ENCODE results near the gene ARID5B.
A peak's percentile ranks its signal among the peaks of the same experiment; 100 is the strongest.
"Not testable (repeated sequence)": the region's sequence is repeated elsewhere in the genome, so short reads cannot be mapped to it uniquely, and the experiment has no call there.

Gene ARID5B

DNA sequence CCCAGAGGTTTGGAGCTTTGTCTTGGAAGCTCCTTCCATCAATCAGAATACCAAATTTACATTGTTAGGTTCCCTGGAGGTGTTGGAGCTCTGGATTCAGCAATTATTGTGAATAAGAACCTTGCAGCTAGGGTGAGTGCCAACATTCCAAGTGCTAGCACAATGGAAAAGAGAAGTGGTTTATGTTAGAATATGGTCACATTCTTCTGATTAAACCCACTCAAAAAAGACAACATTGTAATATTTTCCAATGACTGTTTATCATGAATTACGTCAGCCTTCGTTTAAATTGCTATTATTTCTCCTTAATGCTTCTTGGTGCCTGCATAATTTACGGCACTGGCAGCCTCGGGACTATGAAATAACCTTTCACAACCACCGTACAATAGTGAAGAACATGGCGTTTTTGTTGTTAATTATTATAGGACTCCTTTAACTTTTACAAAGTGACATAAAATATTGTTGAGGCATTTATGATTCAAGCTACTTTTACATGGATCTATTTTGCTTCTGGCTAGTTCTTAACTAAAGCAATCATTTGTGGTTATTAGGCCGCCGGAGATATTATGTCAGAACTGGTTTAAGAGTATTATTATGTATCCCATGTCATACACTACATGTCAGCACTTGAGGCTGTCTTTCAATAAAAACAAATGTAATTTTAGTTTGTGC lies 117.7 kb downstream of the ARID5B start:
- peak; percentile 40 for DNase-seq

- no peak for DNase-seq
These were observed 118.3 kb downstream of the ARID5B start for GRCh38 chr10:62019685-62020359.

GRCh38 chr10:62021128-62021665 lies 119.7 kb downstream of the ARID5B start:
- no peak for DNase-seq

GRCh38 chr10:62021978-62022802 lies 120.7 kb downstream of the ARID5B start:
- DNase-seq, result no peak

GRCh38 chr10:62022830-62023229 lies 121.3 kb downstream of the ARID5B start:
- no peak for DNase-seq

DNA sequence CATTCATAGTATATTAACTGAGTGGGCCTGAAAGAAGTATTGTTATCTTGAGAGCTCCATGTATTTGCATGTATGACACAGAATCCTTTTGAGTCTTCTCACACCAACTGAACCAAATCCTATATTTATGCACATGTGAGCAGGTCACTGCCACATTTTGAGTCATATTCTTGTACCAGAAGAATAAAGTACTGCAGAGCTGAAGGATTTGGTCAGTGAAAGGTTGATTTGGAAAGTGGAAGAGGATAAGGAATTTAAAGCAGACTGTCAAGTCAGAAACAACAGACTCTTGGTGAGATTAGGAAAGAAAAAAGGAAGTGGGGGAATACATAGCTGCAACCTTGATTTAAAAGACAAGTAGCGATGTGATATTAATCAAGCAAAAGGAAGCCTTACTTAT lies 121.8 kb downstream of the ARID5B start:
- no peak for DNase-seq

GRCh38 chr10:62024026-62024701 lies 122.7 kb downstream of the ARID5B start:
- no peak for DNase-seq

DNA sequence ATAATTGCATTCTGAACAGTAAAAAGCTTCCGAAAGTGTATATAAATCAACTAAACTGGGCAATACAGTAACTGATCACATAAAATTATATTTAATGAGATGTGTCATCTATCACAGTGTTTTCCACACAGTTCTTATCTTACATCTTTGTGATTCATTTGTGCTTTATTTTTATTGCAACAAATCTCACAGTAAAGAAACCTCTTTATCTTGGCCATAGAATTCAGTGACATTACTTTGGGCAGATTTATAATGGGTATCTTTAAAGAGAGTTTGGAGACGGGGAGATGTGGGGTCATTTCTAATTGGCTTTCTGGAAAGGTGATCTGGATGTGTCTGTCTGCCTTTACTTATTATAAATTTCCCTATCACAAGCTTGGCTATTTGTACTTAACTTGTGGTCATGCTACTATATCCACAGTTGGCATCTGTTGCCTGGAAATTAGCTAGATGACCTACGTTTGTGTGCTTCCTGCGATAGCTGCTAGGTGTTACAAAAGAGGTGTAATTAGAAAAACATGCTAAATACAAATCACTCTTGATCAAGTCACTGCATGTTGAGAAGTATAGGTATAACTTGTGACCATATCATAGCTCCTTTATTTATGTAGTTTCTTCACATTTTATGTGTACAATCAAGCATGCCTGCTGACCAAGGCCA lies 123.8 kb downstream of the ARID5B start:
- DNase-seq, result no peak

GRCh38 chr10:62025901-62026879 lies 124.7 kb downstream of the ARID5B start:
- DNase-seq, result no peak

DNA sequence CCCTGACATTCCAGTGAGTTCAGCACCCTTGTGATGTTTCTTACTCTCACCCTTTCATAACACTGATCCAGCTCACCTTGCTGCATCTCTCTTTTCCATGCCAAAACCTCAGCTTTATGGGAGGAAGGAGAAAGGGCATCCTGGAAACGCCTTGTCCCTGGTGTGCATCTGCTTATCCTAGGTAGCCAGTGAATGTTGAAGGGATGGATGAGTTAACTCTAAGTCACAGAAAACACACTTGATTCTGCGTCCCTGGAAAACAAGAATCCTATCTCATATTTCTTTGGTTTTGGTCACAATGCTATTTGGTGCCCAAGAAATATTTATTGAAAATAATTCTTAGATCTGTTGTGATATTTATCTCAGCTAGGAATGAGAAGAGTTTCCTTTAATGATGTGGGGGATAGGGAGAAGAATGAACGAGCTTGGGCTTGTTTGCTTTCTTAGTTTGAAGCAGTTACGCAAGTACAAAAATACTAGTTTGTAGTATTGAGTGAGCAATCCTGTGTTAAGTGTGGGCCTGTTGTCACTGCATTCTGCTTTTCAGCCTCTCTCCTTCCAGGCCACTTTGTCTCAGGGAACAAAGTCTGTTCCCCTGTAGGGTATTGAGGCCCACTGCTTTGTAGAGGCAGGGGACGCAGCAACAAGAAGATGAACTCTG lies 126.5 kb downstream of the ARID5B start:
- no peak for DNase-seq

DNA sequence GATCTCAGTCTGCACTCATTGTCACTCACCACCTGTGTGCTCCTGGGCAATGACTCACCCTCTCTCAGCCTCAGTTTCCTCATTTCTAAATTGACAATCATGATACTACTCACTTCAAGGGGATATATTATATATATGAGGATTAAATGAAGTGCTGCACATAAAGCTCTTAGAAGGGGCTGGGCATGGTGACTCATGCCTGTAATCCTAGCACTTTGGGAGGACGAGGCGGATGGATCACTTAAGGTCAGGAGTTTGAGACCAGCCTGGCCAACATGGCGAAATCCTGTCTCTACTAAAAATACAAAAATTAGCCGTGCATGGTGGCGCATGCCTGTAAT lies 127.0 kb downstream of the ARID5B start:
- DNase-seq, result not testable (repeated sequence)

DNA sequence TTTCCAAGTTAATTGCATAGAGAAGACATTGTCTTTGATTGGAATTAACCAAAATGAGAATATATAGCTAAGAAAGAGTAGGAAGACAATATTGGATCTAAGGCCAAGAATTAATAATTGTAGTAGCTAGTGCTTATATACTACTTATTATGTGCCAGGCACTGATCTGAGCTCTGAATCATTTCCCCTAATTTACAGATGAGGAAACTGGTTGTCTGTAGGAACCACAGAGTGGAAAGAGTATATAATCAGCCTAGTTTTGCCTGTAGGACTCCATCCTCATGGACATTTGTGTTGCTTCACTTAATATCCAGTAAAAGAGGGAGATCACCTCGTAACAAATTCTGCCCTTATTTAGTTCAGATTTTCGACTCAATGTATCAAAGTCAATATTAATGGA lies 127.9 kb downstream of the ARID5B start:
- DNase-seq, result no peak

GRCh38 chr10:62031507-62031906 lies 130.0 kb downstream of the ARID5B start:
- DNase-seq, result no peak

DNA sequence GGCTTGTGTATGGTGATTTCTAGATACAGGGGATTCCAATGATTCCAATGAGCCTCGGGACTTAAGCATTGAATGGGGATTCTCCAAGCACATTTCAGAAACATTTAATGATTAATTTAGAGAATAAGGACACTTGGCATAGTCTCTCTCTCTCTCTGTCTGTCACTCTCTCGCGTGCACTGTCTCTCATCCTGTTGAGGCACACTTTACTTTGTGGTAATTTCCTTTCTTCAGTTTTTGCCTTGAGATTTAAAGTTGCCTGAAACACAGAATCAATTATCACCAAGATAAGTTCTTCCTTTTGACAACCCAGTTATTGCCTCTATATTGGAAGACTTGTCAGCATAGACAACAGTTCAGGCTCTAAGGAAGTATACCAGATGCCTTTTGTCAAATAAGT lies 131.6 kb downstream of the ARID5B start:
- DNase-seq, result no peak

GRCh38 chr10:62034096-62034640 lies 132.7 kb downstream of the ARID5B start:
- no peak for DNase-seq

DNA sequence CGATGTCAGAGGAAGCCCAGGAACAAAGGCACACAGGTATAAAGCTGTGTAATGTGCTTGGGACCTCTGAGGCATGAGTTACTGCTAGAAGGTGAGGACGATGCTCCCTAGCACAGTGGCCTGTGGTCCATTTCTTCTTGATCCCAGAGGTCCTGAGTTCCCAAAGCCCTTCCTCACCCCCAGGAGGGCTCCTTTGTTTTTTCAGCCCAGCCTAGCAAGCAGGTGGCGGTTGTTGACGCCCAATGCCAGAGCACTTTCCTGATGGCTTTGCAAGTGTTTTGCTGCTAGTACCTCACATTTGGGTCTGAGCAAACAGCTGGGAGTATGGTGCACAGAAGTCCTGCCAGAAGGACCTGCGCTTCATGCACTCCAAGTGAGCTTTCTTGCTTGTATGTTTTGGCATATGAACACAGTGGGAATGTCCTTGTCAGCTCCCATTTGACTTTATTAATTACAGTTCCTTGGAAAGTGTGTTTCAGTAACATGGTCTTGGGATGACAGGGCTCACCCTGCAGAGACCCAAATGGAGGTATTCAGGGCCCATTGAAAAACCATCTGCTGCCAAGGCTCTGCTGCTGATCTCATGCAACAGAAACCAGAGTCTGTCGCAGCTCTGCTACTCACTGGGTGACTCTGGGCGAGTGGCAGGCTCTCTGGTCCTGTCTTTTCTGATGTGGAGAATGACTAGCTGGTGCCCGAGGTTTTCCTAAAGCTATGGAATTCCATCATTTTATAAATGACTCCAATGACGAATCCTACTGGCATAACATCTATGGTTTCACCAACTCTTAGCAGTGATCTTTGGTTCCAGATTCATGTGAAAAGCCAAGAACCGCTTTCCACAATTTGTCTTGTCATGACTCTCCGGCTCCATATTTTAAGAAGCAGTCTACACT lies 134.9 kb downstream of the ARID5B start:
- no peak for DNase-seq

DNA sequence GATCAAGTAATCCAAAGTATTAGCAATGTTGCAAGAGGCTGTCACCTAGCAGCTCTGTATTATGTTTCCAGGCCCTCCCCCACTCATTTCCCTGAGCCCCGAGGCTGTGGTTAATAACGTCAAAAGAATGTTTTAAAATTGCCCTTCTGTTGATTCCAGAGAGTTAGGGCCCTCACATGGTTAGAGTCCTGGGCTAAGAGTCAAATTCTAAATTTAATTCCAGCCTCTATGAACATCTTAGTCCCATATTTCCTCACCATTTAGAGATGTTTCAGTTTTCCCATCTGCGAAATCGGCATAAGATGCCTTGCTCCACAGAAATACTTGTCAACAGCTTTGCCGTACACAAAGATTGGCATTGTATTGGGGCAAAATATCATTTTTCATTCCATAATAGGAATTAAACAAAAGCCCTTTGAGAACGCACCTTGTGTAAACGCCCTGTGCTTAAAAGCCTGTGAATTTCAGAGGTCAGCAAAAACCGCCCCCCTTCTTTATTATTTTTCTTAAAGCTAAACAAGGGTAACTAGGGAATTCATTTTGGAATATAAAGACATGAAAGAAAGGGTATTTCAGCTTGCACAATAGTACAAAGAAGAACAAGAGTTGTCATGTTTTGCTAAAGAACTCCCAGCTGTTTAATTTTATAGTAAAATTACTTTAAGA lies 135.8 kb downstream of the ARID5B start:
- no peak for DNase-seq

GRCh38 chr10:62037890-62038608 lies 136.6 kb downstream of the ARID5B start:
- no peak for DNase-seq

Data from right hindlimb (tissue), 1 donor.